Endometrial microvascular endothelial cells (primary cell): ENCODE measurements around the gene PKMYT1. TPM values are rescaled to one million over a fixed set of nuclear protein-coding genes. Genes with fewer than 3 reads are reported as not detected.
"Not testable (repeated sequence)": the region's sequence is repeated elsewhere in the genome, so short reads cannot be mapped to it uniquely, and the experiment has no call there.

Source experiments
- in situ Hi-C: cut with HindIII; loops from 2 replicates; pipeline ENCODE4 v1.10.0; 2017; ENCODE audit warnings: low sequenced_read_pairs, low pct_unique_long_range_greater_than_20kb; ENCODE audit errors: inconsistent ontology term
- total RNA-seq: library from RNA; depleted of rRNA; stranded (reverse); fragments of >200 nt; gene quantifications from one replicate; pipeline ENCODE4 v1.2.3, GENCODE V29; 2015; ENCODE audit errors: inconsistent ontology term

The PKMYT1 gene
- total RNA-seq, 1 donor from 2014 or later = 32.3 TPM

GRCh38 chr16:2950353-2950724, 29.9 kb downstream of the PKMYT1 start:
- in situ Hi-C loops = no loop called here

GRCh38 chr16:2949705-2950352, 30.4 kb downstream of the PKMYT1 start:
- in situ Hi-C loops = no loop called here

- in situ Hi-C loops = no loop called here
Observed at GRCh38 chr16:2948807-2949704, 31.2 kb downstream of the PKMYT1 start.

GRCh38 chr16:2946649-2947048, 33.6 kb downstream of the PKMYT1 start:
- in situ Hi-C loops = no loop called here

- in situ Hi-C loops = not testable (repeated sequence)
Observed at GRCh38 chr16:2943716-2944115, 36.5 kb downstream of the PKMYT1 start.

GRCh38 chr16:2942045-2942444, 38.2 kb downstream of the PKMYT1 start:
- in situ Hi-C loops = no loop called here

GRCh38 chr16:2939968-2940367, 40.3 kb downstream of the PKMYT1 start:
- in situ Hi-C loops = no loop called here

- in situ Hi-C loops = no loop called here
Observed at GRCh38 chr16:2938206-2938605, 42.0 kb downstream of the PKMYT1 start.

GRCh38 chr16:2937170-2937569, 43.1 kb downstream of the PKMYT1 start:
- in situ Hi-C loops = no loop called here

GRCh38 chr16:2936436-2937011, 43.7 kb downstream of the PKMYT1 start:
- in situ Hi-C loops = no loop called here

GRCh38 chr16:2934450-2934849, 45.8 kb downstream of the PKMYT1 start:
- in situ Hi-C loops = no loop called here

- in situ Hi-C loops = no loop called here
Observed at GRCh38 chr16:2933701-2934100, 46.5 kb downstream of the PKMYT1 start.

GRCh38 chr16:2933136-2933535, 47.1 kb downstream of the PKMYT1 start:
- in situ Hi-C loops = no loop called here

GRCh38 chr16:2931231-2931914, 48.9 kb downstream of the PKMYT1 start:
- in situ Hi-C loops = not testable (repeated sequence)

GRCh38 chr16:2930236-2930635, 50.0 kb downstream of the PKMYT1 start:
- in situ Hi-C loops = no loop called here

- in situ Hi-C loops = no loop called here
Observed at GRCh38 chr16:2929693-2930092, 50.6 kb downstream of the PKMYT1 start.

GRCh38 chr16:2928796-2929195, 51.5 kb downstream of the PKMYT1 start:
- in situ Hi-C loops = no loop called here

- in situ Hi-C loops = not testable (repeated sequence)
Observed at GRCh38 chr16:2928151-2928550, 52.1 kb downstream of the PKMYT1 start.

- in situ Hi-C loops = no loop called here
Observed at GRCh38 chr16:2927010-2927646, 53.1 kb downstream of the PKMYT1 start.
